Activated T-helper 2 cell treated with anti-CD3 and anti-CD28 coated beads, Interferon-gamma antibody, Interleukin-2, Interleukin-4, amounts not matched to agents 10 μg/mL and 5 μg/mL and 100 μg/mL, durations not matched to agents 14 hours and 24 hours and 36 hours (primary cell): ENCODE data around the gene FAM114A2. TPM values are rescaled to one million over a fixed set of nuclear protein-coding genes. Genes with fewer than 3 reads are reported as not detected.

Source experiments
- DNase-seq: peaks from one replicate; pipeline ENCODE4 v3.0.0; 2021; ENCODE audit warnings: low spot score
- H3K27ac Mint-ChIP-seq: one replicate; pipeline ENCODE4 v1.8.0; 2021; ENCODE audit warnings: mixed read lengths
- H3K27me3 Mint-ChIP-seq: one replicate; pipeline ENCODE4 v1.8.0; 2021; ENCODE audit warnings: low read depth, mixed read lengths
- H3K36me3 Mint-ChIP-seq: one replicate; pipeline ENCODE4 v1.8.0; 2021; ENCODE audit warnings: low read depth, mixed read lengths
- H3K4me1 Mint-ChIP-seq: one replicate; pipeline ENCODE4 v1.8.0; 2021; ENCODE audit warnings: low read depth, mixed read lengths
- H3K4me3 Mint-ChIP-seq: one replicate; pipeline ENCODE4 v1.8.0; 2021; ENCODE audit warnings: low read depth, mild to moderate bottlenecking, moderate library complexity, mixed read lengths
- H3K9me3 Mint-ChIP-seq: one replicate; pipeline ENCODE4 v1.8.0; 2021; ENCODE audit warnings: mixed read lengths
- intact Hi-C: fragments of 100-400 bp; cut with micrococcal nuclease; formaldehyde crosslinking; loops from one replicate; pipeline ENCODE4 v1.15.1; 2023
- total RNA-seq: library from RNA; stranded (reverse); gene quantifications from 2 replicates; pipeline ENCODE4 v1.2.3, GENCODE V29; 2022

FAM114A2 gene
- total RNA-seq, 1 donor from 2014 or later: 31.2 TPM

DNA sequence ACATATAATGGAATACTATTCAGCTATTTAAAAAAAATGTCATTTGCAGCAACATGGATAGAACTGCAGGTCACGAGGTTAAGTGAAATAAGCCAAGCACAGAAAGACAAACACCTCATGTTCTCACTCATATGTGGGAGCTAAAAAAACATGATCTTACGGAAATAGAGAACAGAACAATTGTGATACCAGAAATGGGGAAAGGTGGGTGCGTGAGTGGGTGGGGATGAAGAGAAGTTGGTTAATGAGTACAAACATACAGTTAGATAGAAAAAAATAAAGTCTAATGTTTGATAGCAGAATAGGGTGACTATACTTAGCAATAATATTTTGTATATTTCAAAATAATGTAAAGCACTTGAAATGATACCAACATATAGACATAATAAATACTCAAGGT lies 38.7 kb downstream of the FAM114A2 start:
- Mint-ChIP-seq H3K27ac (no peak overlapping the region), H3K4me1 (peaks cover 2% of the 10 kb centered on the region), H3K9me3 (no peaks in the 10 kb centered on the region), H3K4me3 (no peak overlapping the region), H3K36me3 (peaks cover 26% of the 10 kb centered on the region), H3K27me3 (no peaks in the 10 kb centered on the region)
- DNase-seq: no peak
- intact Hi-C loops: no loop called here

GRCh38 chr5:153998768-153999167 lies 39.9 kb downstream of the FAM114A2 start:
- H3K36me3 Mint-ChIP-seq: peaks cover 26% of the 10 kb centered on the region
- H3K27me3 Mint-ChIP-seq: no peaks in the 10 kb centered on the region
- no peak for DNase-seq
- H3K9me3 Mint-ChIP-seq: no peaks in the 10 kb centered on the region
- intact Hi-C loops: no loop called here
- H3K4me1 Mint-ChIP-seq: peaks cover 2% of the 10 kb centered on the region
- no peak overlapping the region for H3K4me3 Mint-ChIP-seq
- H3K27ac Mint-ChIP-seq: no peak overlapping the region

- intact Hi-C loops: no loop called here
- H3K4me1 Mint-ChIP-seq: peaks cover 2% of the 10 kb centered on the region
- H3K27me3 Mint-ChIP-seq: no peaks in the 10 kb centered on the region
- H3K9me3 Mint-ChIP-seq: no peaks in the 10 kb centered on the region
- DNase-seq: no peak
- peaks cover 26% of the 10 kb centered on the region for H3K36me3 Mint-ChIP-seq
- no peak overlapping the region for H3K27ac Mint-ChIP-seq
- no peak overlapping the region for H3K4me3 Mint-ChIP-seq
Observed at GRCh38 chr5:153998010-153998409, 40.7 kb downstream of the FAM114A2 start.

DNA sequence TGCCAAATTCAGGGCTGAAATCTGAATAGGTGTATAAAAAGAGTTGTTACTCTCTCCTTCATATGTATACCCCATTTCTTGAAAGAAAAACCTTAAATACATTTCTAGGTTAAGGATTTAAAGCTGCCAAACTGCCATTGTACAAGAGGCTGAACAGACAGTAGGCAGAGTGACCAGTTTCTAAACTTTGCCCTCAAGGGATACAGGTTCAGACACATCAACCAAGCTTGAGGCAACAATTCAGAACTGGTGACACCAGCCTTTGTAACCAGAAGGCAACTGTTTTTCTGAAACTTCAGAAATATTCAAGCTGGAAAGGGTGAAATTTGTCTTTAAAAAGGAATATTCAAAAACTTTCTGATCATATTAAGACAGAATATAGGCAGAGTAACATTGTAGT lies 47.5 kb downstream of the FAM114A2 start:
- intact Hi-C loops: no loop called here
- Mint-ChIP-seq H3K9me3 (no peaks in the 10 kb centered on the region), H3K36me3 (peaks cover 15% of the 10 kb centered on the region), H3K4me3 (no peak overlapping the region), H3K4me1 (no peaks in the 10 kb centered on the region), H3K27me3 (no peaks in the 10 kb centered on the region), H3K27ac (no peak overlapping the region)
- DNase-seq: no peak

DNA sequence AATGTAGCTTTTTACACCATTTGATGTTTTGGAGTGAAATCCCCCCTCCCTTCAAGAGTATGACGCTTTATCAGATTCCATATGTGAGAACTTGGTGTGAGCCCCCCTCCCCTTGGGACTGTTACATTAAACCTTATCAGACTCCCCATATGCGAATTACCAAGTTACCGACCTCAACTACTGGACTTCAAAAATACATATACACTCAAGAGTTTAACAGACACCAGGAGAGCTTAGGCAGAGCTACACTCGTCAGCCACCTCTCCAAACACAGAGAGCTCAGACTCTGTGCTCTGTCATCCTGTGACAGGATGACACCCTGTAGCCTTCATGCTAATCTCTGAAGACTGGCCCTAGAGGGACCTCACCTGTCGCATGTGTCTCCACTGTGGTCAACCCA lies 50.2 kb downstream of the FAM114A2 start:
- Mint-ChIP-seq H3K4me1 (no peaks in the 10 kb centered on the region), H3K27ac (no peak overlapping the region), H3K9me3 (no peaks in the 10 kb centered on the region), H3K36me3 (peaks cover 9% of the 10 kb centered on the region), H3K4me3 (no peak overlapping the region), H3K27me3 (no peaks in the 10 kb centered on the region)
- intact Hi-C loops: no loop called here
- DNase-seq: no peak

DNA sequence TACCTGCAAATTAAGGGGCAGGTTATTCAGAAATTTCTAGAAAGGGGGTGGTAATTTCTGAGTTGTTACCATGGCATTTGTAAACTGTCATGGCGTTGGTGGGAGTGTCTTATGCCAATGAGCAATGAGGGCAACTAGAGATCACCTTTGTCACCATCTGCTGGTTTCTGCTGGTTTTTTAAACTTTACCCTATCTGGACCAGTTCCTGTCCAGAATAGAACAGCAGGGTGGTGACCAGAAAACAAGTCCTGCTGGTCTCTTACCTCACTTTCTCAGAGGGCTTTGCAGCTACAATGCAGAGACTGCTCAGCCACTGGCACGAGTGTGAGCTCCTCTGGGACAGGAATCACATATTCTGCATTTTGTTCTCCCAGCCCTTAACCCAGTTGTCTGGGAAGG lies 51.4 kb downstream of the FAM114A2 start:
- H3K4me3 Mint-ChIP-seq: no peak overlapping the region
- no peaks in the 10 kb centered on the region for H3K9me3 Mint-ChIP-seq
- H3K36me3 Mint-ChIP-seq: peaks cover 9% of the 10 kb centered on the region
- intact Hi-C loops: no loop called here
- no peak for DNase-seq
- H3K27me3 Mint-ChIP-seq: no peaks in the 10 kb centered on the region
- H3K4me1 Mint-ChIP-seq: no peaks in the 10 kb centered on the region
- H3K27ac Mint-ChIP-seq: no peak overlapping the region

DNA sequence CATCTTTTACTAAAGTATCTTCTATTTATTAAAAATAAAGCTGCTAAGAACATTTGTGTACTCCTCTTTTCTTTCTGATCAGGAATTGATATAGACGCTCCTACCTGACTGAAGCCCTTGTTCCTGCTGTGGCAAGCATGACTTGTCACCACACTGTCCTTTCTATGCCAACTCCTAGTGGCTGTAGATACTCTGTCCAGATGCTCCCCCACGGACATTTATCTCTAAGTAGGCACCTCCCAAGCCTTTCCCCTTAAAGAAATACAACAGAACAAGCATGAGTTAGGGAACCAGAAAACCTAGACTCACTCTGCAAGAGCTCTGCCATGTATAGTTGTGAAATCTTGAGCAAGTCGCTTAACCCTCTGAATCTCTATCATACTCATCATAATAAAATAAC lies 53.2 kb downstream of the FAM114A2 start:
- DNase-seq: no peak
- Mint-ChIP-seq H3K27ac (no peak overlapping the region), H3K4me3 (no peak overlapping the region), H3K36me3 (no peaks in the 10 kb centered on the region), H3K4me1 (no peaks in the 10 kb centered on the region), H3K9me3 (no peaks in the 10 kb centered on the region), H3K27me3 (no peaks in the 10 kb centered on the region)
- intact Hi-C loops: no loop called here

- no peak for DNase-seq
- Mint-ChIP-seq H3K36me3 (no peaks in the 10 kb centered on the region), H3K4me1 (no peaks in the 10 kb centered on the region), H3K9me3 (no peaks in the 10 kb centered on the region), H3K27me3 (peaks cover 7% of the 10 kb centered on the region), H3K27ac (no peak overlapping the region), H3K4me3 (no peak overlapping the region)
- intact Hi-C loops: no loop called here
Observed at GRCh38 chr5:153983885-153984284, 54.8 kb downstream of the FAM114A2 start.

- H3K36me3 Mint-ChIP-seq: no peaks in the 10 kb centered on the region
- no peaks in the 10 kb centered on the region for H3K4me1 Mint-ChIP-seq
- peaks cover 7% of the 10 kb centered on the region for H3K27me3 Mint-ChIP-seq
- no peak overlapping the region for H3K27ac Mint-ChIP-seq
- H3K4me3 Mint-ChIP-seq: no peak overlapping the region
- intact Hi-C loops: no loop called here
- no peaks in the 10 kb centered on the region for H3K9me3 Mint-ChIP-seq
- no peak for DNase-seq
Observed at GRCh38 chr5:153981905-153982605, 56.7 kb downstream of the FAM114A2 start.

GRCh38 chr5:153979028-153979783 lies 59.5 kb downstream of the FAM114A2 start:
- DNase-seq: no peak
- H3K4me1 Mint-ChIP-seq: no peaks in the 10 kb centered on the region
- intact Hi-C loops: no loop called here
- no peaks in the 10 kb centered on the region for H3K36me3 Mint-ChIP-seq
- no peak overlapping the region for H3K4me3 Mint-ChIP-seq
- peaks cover 8% of the 10 kb centered on the region for H3K27me3 Mint-ChIP-seq
- no peaks in the 10 kb centered on the region for H3K9me3 Mint-ChIP-seq
- no peak overlapping the region for H3K27ac Mint-ChIP-seq

DNA sequence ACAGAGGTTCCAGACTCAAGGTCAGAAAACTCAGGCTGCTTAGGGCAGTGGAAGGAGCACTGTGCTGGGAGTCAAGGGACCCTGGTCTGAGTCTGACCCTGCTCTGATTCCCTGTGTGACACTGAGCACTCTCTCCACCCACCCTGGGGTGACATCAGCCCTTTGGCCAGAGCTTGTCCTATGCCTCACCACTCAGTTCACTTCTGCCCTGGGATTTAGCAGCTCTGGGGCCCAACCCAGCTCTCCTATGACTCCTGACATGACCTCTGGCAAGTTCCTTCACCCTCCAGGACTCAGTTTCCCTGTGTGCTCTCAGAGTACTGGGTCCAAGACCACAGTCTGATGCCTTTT lies 63.9 kb downstream of the FAM114A2 start:
- no peaks in the 10 kb centered on the region for H3K36me3 Mint-ChIP-seq
- no peak overlapping the region for H3K4me3 Mint-ChIP-seq
- peaks cover 9% of the 10 kb centered on the region for H3K27me3 Mint-ChIP-seq

DNA sequence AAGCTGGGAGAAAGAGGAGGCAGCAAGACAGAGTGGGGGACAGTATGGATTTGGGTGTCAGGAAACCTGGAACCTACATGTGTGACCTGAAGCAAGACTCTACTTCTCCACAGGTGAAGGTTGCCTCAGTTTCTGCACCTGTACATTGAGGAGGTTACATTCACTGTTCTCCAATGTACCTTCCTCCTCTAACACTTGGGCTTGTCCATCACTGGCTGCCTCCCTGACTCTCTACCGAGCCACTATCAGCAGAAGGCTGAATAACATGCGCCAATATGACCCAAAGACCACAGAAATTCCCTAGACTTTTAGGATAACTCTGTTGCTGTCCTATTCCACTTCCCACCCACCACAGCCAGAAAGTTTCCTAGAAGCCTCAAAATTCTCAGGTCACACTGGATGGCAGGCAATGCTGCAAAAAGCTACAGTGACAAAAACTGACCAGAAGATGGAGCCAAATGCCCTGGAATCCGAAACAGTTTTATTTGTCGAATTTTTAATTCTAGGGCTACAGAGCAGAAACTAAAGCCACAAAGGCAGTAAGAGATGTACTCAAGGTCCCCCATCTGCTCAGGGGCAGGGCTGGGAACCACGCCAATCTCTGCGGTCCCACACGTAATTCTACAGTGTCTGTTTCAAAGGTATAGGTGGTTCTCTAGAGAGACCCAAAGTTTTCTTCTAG lies 64.4 kb downstream of the FAM114A2 start:
- intact Hi-C loops: loop anchor here (1.0 kb wide), 2 partner anchors 206 to 431 kb away; no protein-coding TSS in a partner anchor
- H3K4me1 Mint-ChIP-seq: peaks cover 3% of the 10 kb centered on the region
- no peak overlapping the region for H3K4me3 Mint-ChIP-seq
- DNase-seq: peak; percentile 11
- no peak overlapping the region for H3K27ac Mint-ChIP-seq
- no peaks in the 10 kb centered on the region for H3K9me3 Mint-ChIP-seq
- H3K36me3 Mint-ChIP-seq: no peaks in the 10 kb centered on the region
- peaks cover 9% of the 10 kb centered on the region for H3K27me3 Mint-ChIP-seq

More for the DNA sequence above, 63.9 kb downstream of the FAM114A2 start:
- intact Hi-C loops: loop anchor here (1.0 kb wide), 2 partner anchors 206 to 431 kb away; no protein-coding TSS in a partner anchor
- no peaks in the 10 kb centered on the region for H3K9me3 Mint-ChIP-seq
- DNase-seq: no peak
- peaks cover 3% of the 10 kb centered on the region for H3K4me1 Mint-ChIP-seq
- no peak overlapping the region for H3K27ac Mint-ChIP-seq

- H3K4me1 Mint-ChIP-seq: peaks cover 3% of the 10 kb centered on the region
Observed at GRCh38 chr5:153972240-153972639, 66.5 kb downstream of the FAM114A2 start.

More at GRCh38 chr5:153972240-153972639, 66.5 kb downstream of the FAM114A2 start:
- intact Hi-C loops: no loop called here
- H3K4me3 Mint-ChIP-seq: no peak overlapping the region
- no peaks in the 10 kb centered on the region for H3K36me3 Mint-ChIP-seq
- no peak for DNase-seq
- no peak overlapping the region for H3K27ac Mint-ChIP-seq
- peaks cover 10% of the 10 kb centered on the region for H3K27me3 Mint-ChIP-seq
- H3K9me3 Mint-ChIP-seq: no peaks in the 10 kb centered on the region
